H54 (cell line): Measurements from ENCODE around the gene TENT5C.

Source experiments
- DNase-seq: peaks from one replicate; pipeline ENCODE4 v3.0.0; 2011; ENCODE audit warnings: low spot score, mixed read lengths; ENCODE audit not compliant: insufficient read length
- FAIRE-seq: peaks from 3 replicates; lab custom pipeline; 2011; peaks lifted over from hg19 to GRCh38; lab: Jason Lieb, UNC
- POLR2A ChIP-seq: IDR thresholded peaks from 2 replicates; pipeline ENCODE4 v1.6.1; 2011; ENCODE audit warnings: low read depth, mild to moderate bottlenecking, low read length

The TENT5C gene

DNA sequence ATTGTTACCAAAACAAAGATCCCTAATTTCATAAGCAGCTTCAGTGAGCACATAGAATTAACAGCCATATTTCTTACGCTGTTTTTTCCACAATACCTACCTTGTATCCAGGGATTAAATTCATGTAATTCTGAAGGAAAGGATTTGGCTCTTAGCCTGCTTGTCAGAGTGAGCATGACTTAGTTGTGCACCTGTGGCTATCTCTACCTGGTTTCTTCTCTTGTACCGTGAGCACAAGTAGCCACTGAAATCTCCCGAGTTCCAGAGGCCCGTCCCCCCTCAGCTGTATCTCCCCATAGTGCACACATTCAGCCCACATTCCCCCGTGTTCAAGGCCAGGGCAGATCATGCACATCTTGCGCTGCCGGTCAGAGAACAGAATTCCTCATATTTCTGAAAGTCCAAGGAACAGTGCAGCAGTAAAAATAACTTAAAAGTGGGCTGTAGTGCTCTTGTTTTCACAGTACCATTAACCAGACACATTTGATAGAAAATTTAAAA is 2.3 kb downstream of the TENT5C start:
- DNase-seq: no peak
- no peak for TF ChIP-seq POLR2A
- FAIRE-seq: no peak

DNA sequence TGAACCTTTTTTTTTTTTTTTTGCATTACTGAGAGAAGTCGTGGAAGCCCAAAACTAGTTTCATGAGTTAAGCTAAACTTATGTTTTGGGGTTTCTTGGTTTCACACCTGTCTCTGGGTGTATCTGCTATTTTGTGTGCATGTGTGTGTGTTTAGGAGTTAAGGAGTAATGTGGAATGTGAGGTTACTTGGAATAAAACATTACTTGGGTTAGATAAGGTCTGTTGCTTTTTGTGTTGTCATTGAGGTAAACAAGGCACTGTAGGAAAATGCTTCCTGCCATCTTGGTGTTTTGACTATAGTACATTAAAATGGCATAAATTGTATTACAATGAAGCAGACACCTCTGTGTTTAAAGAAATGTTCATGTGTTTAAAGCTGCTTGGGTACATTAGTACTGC is 2.9 kb downstream of the TENT5C start:
- FAIRE-seq: no peak
- TF ChIP-seq POLR2A: no peak
- DNase-seq: no peak

DNA sequence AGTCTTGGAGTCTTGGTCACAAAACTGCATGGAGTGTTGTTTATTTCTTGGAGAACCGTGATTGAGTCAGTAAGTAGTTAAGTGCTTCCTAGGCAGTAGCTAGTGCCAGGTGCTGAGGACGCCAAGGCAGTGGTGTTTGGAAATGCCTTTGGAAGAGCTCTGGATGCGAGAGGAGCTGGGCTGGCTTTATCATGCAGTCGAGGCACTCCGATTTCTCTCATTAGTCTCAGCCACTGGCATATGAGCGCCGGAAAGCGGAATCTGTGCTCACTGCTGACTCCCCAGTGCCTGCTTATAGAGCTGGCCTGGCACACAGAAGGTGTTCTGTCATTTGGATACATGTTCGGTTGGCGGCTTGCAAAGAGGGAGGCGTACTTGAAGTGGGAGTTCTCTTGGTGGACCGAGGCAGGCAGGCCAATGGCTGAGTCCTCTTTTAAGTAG is 3.6 kb downstream of the TENT5C start:
- TF ChIP-seq POLR2A: no peak
- DNase-seq (no peak), FAIRE-seq (no peak)

DNA sequence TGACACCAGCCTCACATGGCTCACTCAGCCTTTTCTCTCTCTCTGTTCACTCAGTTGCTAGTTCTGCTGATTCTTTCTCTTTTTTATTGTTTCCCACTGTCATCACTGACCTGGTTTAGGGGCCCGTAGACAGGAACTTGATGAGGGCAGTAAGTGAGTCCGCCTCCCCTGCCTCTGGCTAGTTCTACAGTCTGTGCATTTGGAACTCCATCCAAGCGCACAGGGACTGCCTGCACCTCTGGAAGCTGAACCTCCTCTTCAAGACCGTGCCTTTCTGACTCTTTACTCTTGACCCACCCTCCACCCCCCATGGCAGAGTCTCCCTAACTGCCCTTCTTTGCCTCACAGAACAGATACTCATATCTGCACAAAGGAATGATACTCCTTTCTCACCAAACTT is 4.2 kb downstream of the TENT5C start:
- FAIRE-seq (no peak), DNase-seq (no peak)
- TF ChIP-seq POLR2A: no peak

DNA sequence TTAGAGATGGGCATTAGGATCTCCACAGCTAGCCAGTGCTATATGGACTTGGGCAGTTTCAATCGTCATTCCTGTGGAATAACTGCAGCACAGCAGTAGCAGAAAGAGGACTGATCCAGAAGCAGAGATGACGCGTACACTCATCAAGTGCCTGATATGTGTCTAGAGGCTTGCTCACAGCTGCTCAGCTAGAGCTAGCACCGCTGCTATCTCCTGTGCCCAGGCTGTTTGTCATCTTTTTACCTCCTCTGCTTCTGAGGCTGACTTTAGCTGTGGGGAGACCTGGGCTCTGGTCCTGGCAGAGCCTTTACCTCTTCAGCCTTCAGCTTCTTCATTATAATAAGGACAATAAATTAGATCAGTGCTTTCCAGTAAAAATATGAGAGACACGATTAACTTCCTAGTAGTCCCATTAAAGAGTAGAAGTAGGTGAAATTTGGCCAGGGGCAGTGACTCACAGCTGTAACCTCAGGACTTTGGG is 5.3 kb downstream of the TENT5C start:
- no peak for TF ChIP-seq POLR2A
- FAIRE-seq (no peak), DNase-seq (no peak)

DNA sequence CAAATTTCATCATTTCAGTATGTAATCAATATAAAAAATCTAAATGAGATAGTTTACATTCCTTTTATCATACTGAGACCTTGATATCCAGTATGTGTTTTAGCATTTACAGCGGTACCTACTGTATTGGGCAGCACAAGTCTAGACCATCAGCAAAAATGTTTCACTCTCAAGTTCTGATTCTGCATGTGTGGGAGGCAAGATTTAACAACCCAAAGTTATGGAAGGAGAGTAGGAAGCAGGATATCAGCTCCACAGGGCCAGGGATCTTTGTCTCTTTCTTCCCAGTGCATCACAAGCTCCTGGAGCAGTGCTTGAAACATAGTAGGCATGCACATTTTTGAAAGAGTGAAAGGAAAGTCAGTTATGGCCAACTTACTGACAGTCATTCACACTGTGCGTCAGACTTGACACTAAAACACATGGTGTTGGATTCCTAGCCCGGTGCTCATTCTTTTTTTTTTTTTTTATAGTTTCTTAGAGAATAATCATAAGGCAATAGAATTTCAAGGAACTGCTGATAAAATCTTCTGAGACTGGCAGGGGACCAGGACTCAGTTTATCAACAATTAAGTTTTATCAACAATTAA is 6.1 kb downstream of the TENT5C start:
- FAIRE-seq (no peak), DNase-seq (no peak)
- no peak for TF ChIP-seq POLR2A

DNA sequence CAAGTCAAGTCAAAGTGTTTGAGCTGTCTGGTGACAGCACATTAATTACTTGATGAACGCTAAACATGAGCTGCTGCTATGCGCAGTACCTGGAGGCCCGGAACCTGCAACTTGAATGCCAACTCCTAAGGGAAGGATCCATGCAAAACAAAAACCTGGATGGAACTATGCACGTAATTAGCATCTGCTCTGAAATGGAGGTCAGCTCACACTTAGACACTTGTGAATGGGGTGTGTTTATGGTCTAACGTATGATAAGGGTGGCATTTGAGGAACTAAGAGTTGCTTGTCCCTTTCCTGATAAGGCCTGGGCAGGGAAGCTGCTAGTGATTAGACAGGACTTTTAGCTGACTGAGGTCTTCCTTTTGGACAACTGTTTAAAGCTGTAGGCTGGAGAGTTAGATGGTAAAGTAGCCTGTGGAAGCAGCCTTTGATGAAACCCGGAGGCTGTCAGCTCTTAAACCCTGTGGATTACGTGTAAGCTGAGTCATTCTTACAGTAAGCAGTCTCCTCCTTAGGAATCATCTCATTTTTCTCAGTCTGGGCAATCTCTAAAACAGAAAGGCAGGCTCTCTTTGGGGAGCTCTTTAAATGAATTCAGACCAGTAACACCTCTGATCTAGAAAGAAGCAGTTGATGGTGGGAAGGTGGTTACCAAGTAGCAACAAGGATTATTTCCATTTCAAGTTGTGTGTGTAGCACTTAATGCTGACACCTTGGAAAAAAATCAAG is 6.8 kb downstream of the TENT5C start:
- TF ChIP-seq POLR2A: no peak
- FAIRE-seq (no peak), DNase-seq (no peak)

DNA sequence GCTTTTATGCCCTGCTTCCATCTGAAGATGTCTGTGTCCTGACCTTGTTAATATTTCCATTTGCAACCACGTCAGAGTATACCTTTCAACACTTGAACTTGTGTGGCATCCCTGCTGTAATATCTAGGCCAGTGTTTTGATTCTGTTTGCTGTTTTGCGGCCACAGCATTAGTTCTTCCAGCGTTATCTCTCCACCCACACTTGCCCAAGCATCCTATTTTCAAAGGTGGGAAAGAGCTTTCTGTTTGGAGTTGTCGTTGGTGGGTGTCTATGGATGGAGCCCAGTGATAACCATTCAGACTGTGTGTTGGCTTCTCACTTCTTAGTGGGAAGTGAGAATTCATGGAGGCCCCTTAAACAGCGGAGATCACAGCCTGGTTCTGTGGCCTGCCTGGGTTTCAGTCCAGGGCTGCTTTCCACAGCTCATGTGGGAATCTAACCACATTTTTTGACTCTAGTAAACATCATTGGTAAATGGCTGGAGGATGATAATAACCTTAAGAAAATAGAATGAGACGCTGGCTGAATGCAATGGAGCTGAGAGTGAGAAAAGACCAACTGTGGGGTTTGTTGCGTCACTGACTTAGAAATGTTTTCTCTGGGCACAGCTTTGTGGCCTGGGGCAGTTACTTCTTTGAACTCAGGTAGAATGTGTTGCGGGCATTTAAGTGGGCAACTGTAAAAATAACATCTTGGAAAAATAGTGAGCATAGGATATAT is 7.6 kb downstream of the TENT5C start:
- FAIRE-seq (no peak), DNase-seq (no peak)
- no peak for TF ChIP-seq POLR2A

DNA sequence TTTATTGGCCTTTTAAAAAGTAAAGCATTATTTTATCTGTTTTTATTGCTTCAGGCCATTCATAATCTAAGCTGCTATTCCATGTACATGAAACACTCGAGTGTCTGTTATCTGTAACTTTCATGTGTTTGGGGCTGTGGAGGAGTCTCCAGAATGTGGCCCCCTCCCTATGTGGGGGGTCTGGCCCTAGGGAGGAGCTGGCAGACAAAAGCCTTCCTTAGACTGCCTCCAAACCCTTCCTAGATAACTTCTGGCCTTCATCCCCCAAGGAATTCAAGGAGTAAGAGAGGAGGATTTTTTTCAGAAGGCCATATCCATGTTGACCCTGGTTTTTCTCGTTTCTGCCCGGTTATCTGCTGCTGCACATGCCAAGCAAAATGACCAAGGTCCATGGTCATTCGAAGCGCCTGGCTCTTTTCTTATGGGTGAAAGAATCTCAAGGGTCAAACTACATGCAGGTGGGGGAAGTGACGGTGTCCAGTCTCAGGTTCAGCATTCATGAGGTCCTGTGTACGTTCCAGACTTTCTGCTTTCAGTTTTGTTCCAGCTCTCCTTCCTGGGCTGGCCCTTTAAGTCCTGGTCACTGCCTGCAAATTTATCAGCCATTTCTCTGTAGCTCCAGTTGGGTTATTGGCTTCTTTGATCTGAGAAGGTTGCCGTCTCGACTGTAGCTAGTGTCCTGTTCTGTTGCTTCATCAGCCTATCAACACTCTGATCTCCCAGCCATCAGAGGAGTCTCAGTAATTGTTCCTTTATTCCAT is 8.3 kb downstream of the TENT5C start:
- no peak for TF ChIP-seq POLR2A
- FAIRE-seq: no peak
- no peak for DNase-seq

DNA sequence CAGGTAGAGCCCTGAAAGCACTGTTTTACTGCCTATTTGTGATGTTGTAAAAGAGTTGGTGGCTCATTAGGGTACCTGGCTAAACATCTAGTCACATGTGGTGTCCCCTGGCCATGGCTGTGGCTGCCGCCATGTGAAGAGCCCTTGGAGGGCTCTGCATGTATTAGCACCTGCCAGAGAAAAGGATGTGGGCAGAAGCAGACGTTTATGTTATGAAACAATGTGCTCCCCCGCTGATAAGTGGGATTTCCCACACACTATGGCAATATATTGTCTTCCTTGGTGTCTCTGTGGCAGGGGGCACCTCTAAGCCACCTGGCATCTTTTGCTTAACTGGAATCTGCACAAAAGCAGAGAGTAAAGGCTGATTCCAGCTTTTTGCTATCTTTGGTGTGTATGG is 9.6 kb downstream of the TENT5C start:
- DNase-seq: no peak
- no peak for FAIRE-seq
- TF ChIP-seq POLR2A: no peak

DNA sequence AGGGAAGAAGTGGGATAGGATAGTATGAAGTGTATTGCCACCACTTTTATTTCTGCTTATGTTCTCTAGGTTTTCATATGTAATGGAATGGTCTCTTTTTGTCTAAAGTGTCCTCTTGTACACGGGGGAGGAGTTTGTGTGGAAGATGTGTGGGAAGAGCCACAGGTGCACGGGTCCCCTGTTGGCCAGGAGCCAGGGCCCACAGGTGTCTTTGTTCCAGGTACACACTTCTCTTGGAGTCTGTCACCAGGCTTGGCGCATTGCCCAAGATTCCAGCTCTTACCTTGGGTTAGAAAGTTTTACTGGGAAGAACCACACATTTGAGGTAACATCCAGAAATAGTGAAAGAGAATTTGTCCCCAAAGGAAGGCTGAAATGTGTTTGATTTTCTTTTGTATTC is 10.5 kb downstream of the TENT5C start:
- no peak for FAIRE-seq
- TF ChIP-seq POLR2A: no peak

DNA sequence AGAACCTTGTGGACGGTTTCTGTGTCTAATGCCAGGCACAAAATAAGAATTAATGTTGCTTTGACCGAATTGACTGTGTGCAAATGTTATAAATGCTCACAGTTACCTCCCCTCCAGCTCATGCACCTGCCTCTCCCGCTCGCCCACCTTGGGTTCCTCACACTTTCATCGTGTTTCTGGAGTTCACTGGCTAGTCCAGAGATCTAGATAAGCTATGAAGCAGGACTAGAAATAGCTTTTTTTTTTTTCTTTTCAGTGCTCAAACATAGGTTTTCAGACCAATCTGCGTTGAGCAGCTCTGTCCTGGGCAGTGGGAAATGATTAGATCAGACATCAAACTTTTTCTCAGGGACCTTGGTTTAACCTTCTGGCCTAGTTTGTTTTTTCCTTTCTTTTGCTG is 11.1 kb downstream of the TENT5C start:
- FAIRE-seq (no peak), DNase-seq (no peak)
- TF ChIP-seq POLR2A: no peak

More for the DNA sequence above, 10.5 kb downstream of the TENT5C start:
- DNase-seq: no peak

DNA sequence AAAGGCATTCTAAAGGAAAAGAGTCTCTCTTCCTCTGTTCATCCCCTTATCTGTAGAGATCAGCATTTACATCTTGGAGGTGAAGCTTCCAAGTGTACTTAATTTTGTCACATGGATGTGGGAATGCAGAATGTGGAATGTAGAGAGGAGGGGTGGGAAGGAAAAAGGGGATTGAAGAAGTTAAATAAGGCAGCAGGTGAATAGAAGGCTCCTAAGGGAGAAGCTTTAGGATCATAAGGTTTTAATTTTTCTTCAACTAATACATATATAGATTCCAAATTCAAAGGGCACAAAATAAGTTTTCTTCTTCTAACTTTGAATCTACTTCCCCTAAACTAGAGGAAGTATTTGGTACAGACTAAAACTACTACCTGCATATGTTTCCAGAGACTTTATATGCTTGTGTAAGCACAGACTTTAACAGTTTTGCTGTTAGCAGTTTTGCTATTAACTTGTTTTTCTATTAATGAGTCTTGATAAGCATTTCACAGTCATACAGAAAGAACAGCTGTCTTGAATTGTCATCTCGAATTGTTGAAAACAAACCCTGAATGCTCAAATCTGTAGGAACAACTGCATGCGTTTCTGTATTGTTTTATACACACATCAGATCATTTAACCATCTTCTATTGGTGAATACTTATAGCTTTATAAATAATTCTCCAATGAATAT is 12.7 kb downstream of the TENT5C start:
- no peak for DNase-seq
- FAIRE-seq: no peak
- TF ChIP-seq POLR2A: no peak
